HG03097 (cell line): ENCODE results near the gene EDAR.

Experiments
- ATAC-seq: cut with Tn5 transposase; IDR thresholded peaks from one replicate; pipeline ENCODE4 v1.9.1; 2021; ENCODE audit not compliant: unreplicated experiment, low FRiP score

Gene EDAR

DNA sequence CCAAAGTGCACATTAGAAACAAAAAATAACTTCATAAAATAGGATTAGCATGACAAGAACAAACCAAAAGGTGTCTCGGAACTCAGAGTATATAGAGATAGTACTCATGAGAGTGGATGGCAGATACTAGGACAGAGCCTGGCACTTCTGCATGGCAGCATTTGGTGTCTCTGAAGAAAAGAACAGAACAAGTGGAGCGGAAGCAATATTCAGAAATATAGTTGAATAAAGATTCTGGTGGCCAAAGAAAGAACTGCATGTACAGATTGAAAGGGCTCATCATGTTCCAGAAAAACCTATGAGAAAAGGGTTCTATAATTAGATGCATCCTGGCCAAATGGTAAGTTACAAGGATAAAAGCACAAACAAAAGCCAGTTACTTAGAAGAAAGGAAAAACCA, 111.5 kb downstream of the EDAR start:
- ATAC-seq, result no peak

DNA sequence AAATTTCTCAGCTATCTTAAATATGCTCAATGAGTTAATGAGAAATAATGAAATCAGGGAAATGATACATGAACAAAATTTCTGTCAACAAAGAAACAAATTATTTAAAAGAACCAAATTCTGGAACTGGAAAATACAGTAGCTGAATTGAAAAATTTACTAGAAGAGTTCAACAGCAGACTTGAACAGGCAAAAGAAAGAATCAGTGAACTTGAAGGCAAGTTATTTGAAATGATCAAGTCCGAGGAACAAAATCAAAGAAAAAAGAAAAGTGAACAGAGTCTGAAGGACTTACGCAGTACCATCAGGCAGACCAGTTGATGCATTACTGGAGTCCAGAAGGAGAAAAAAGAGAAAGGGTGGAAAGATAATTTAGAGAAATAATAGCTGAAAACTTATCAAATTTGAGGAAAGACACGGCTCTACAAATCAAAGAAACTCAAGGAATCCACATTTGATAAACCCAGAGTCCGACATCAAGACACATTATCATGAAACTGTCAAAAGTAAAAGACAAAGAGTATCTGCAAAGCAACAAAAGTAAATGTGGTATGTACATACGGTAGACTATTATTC, 118.9 kb downstream of the EDAR start:
- no peak for ATAC-seq

DNA sequence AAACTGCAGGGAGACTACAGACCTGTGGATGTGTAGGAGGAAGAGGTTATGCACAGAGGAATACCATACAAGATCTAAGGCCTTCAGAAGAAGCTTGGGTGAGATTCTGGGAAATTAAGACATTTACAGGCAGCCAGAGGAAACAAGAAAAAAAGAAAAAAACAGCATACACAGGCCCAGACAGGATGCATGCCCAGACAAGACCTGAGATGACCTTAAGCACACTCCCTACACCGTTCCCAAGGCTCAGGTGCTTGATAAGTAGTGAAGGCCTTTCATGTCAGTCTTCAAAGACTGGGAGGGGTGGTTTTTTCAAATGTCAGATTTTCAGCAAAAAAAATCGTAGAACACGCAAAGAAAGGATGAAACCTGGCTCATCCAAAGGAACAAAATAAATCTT, 119.5 kb downstream of the EDAR start:
- no peak for ATAC-seq

DNA sequence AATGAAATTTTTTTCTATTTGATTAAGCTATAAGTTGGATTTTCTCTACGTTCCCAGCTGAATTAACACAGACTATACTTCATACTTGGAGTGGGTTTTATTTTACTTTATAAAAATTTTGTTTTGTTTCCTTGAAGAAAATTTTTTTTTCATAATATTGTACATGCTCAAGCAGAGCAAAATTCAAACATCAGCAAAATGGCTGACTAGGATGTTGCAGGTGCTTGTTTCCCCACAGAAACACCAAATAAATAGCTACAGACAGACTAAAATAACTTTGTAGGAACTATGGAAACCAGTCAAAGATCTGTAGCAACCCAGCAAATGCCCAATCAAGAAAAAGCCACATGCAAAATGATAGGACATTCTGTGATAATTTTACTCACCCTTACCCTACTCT, 120.1 kb downstream of the EDAR start:
- ATAC-seq, result no peak

DNA sequence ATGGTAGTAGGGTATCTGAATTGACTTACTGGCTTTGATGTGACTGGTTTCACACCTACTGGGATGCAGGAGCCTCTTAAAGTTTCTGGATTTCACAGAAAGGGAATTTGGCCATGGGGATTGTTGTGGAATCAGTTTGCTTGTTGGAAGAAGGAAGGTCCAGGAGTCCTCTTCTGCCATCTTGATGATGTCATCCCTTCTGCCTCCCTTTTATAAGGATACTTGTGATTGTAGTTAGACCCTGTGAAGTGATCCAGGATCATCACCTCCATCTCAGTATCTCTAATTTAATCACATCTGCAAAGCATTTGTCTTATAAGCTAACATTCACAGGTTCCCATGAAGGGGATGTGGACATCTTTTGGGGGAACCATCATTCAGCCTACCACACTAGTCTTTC, 123.0 kb downstream of the EDAR start:
- ATAC-seq, result no peak

DNA sequence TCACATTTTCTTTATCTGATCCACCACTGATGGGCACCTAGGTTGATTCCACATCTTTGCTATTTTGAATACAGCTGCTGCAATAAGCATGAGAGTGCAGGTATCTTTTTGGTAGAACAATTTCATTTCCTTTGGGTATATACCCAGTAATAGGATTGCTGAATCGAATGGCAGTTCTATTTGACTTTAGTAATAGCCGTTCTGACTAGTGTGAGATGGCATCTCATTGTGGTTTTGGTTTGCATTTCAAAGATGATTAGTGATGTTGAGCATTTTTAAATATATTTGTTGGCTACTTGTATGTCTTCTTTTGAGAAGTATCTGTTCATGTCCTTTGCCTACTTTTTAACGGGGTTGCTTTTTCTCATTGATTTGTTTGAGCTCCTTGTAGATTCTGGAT, 130.1 kb downstream of the EDAR start:
- no peak for ATAC-seq

DNA sequence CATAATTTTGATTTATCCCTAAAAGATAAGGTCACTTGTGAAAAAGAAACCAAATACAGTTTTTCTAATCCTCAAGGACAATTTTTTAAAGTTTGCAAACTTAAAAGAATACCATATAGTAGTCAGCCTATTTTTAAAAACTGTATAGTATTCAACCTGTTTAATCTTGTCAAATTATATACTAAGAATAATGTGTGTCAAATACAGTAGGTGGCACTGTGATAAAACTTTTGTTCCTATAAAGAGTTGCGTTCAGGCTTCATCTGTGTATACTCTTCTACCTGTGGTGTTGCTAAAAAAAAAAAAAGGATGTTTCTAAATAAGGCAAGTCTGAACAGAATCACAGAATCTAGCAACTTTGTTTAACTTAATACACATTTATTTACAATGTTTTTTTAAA, 133.8 kb downstream of the EDAR start:
- ATAC-seq, result no peak

DNA sequence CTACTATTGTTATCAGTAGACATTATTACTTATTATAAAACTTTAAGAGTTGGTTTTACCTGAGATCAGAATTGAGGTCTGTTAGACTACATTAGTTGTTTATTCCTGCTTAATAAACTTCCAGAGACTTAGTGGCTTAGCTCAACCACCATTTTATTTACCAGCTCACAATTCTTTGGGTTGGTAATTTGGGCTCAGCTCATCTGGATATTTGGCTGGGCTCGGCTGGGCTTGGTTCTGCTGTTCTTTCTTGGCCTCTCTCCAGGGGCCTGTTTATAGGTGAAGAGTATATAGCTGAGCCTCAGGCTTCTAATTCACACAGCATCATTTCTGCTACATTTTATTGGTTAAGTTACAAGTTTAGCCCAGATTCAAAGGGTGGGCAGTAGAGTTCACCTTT, 134.5 kb downstream of the EDAR start:
- no peak for ATAC-seq

DNA sequence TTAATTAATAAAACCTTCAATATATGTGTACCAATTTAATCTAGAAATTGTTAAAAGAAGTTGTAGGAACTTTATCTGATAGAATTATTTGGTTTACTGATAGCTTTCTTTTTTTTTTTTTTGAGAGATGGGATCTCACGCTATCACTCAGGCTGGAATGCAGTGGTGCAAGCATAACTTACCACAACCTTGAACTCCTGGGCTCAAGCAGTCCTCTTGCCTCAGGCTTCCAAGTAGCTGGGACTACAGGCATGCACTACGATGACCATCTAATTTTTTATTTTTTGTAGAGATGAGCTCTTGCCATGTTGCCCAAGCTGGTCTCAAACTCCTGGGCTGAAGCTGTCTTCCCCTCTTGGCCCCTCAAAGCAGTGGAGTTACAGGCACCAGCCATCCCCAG, 135.6 kb downstream of the EDAR start:
- no peak for ATAC-seq

DNA sequence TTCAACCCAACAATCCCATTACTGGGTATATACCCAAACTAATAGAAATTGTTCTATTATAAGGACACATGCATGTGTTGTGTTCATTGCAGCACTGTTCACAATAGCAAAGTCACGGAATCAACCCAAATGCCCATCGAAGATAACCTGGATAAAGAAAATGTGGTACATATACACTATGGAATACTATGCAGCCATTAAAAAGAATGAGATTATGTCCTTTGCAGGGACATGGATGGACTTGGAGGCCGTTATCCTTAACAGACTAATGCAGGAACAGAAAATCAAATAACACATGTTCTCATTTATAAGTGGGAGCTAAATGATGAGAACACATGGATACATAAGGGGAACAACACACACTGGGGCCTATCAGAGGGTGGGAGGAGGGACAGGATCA, 136.6 kb downstream of the EDAR start:
- ATAC-seq, result no peak

DNA sequence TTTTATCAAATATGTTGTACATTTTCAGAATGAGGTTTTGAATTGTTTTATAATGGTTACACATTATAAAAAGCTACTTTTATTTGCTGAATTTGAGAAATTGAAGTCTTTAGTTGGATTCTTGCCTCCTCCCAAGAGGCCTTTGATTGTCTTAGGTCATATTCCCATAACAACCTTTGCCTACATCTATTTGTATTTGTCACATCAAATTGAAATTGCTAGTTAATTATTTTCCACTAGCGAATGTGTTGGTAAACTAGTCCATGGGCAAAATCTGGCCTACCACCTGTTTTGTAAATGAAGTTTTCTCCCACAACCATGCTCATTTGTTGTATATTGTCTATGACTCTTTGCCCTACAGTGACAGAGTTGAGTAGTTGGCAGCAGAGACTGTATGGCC, 142.0 kb downstream of the EDAR start:
- ATAC-seq, result no peak

DNA sequence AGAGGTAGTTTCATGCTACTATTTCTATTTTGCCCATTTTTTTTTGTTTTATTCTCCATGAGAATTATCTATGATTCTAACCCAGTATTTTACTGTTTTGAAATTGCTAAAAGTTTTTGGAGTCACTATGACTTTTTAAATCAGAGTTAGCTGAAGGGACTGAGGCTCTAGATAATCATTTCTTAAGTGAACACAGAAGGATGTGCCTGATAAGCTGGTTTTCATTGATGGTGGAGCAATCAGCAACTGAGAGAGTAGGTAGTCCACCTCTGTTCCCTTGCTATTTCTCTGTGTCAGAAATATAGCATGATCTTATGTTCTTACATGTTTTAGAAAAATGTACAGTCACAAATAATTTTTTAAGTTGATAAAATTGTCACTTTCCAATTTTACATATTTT, 143.1 kb downstream of the EDAR start:
- no peak for ATAC-seq
